ENCODE measurements around the gene STIL. TPM values are rescaled to one million over a fixed set of nuclear protein-coding genes. Genes with fewer than 3 reads are reported as not detected.

Gene STIL
- total and polyA plus RNA-seq, 2 of the 13 experiments (the other 11 are each of a cell fraction or from before 2014, with no cell fraction given): 13.7 to 18.6 TPM

GRCh38 chr1:47238935-47239592, 74.9 kb downstream of the STIL start:
- Histone ChIP-seq H2AFZ (ENCODE audit: low read length) (no peak overlapping the region), H3K4me1 (ENCODE audit: insufficient read depth, low read length) (peaks cover 27% of the 10 kb centered on the region), H3K9ac (ENCODE audit: insufficient read depth, low read depth, low read length) (no peak overlapping the region), H3K27ac (ENCODE audit: extremely low read length, insufficient read depth, low read length) (no peak overlapping the region), H3K4me3 (replicated peaks in 1 of 3; ENCODE audit: insufficient read depth in 1 of 3, low read depth in 2 of 3, low read length in 3 of 3) (no peak overlapping the region), H3K4me2 (ENCODE audit: low read depth, low read length) (no peak overlapping the region), H3K79me2 (ENCODE audit: insufficient read depth, low read length) (no peaks in the 10 kb centered on the region), H3K27me3 (ENCODE audit: control insufficient read depth in 1 of 2, insufficient read depth in 2 of 2, low read length in 2 of 2) (peaks cover 3 to 61% of the 10 kb centered on the region in 2 experiments), H3K9me3 (ENCODE audit: low read length) (no peaks in the 10 kb centered on the region), H4K20me1 (ENCODE audit: insufficient read depth, low read length) (no peaks in the 10 kb centered on the region), H3K36me3 (replicated peaks in 1 of 2; ENCODE audit: control insufficient read depth in 1 of 2, insufficient read depth in 2 of 2, low read length in 2 of 2) (no peaks in the 10 kb centered on the region)
- ChIA-PET POLR2A (no interaction called here), CTCF (ENCODE audit: low intra/inter-chr PET ratio, low total read pairs) (no interaction called here)
- WGBS (ENCODE audit: low lambda C conversion rate): 23% methylated on average over 5 of the region's 5 CpGs
- in situ Hi-C loops (cut with HindIII; ENCODE audit: extremely low pct_ligation_motif_present, low pct_unique_long_range_greater_than_20kb): no loop called here
- intact Hi-C loops (cut with micrococcal nuclease; ENCODE audit: unreplicated experiment): no loop called here
- no TSS peak for BruUV-seq (replicated peaks)
- FAIRE-seq: no peak
- TF ChIP-seq PLRG1 (conservative IDR thresholded peaks at IDR 0.05): no peak
- no peak for TF ChIP-seq SRF (IDR thresholded peaks at IDR 0.05; ENCODE audit: low read depth, low read length)
- no peak for TF ChIP-seq PHF20 (CRISPR knock-in tag; IDR thresholded peaks at IDR 0.05)
- no peak for TF ChIP-seq HHEX (CRISPR knock-in tag; IDR thresholded peaks at IDR 0.05)
- no peak for TF ChIP-seq YEATS4 (CRISPR knock-in tag; IDR thresholded peaks at IDR 0.05; ENCODE audit: borderline replicate concordance)
- TF ChIP-seq ZNF772 (CRISPR knock-in tag; IDR thresholded peaks at IDR 0.05): no peak
- TF ChIP-seq, protein P1, sequence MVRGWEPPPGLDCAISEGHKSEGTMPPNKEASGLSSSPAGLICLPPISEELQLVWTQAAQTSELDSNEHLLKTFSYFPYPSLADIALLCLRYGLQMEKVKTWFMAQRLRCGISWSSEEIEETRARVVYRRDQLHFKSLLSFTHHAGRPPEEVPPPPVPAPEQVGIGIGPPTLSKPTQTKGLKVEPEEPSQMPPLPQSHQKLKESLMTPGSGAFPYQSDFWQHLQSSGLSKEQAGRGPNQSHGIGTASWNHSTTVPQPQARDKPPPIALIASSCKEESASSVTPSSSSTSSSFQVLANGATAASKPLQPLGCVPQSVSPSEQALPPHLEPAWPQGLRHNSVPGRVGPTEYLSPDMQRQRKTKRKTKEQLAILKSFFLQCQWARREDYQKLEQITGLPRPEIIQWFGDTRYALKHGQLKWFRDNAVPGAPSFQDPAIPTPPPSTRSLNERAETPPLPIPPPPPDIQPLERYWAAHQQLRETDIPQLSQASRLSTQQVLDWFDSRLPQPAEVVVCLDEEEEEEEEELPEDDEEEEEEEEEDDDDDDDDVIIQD (CRISPR knock-in tag; IDR thresholded peaks at IDR 0.05; ENCODE audit: low read depth): no peak
- TF ChIP-seq ZNF607 (CRISPR knock-in tag; IDR thresholded peaks at IDR 0.05; ENCODE audit: borderline replicate concordance): no peak
- TF ChIP-seq, protein P2, sequence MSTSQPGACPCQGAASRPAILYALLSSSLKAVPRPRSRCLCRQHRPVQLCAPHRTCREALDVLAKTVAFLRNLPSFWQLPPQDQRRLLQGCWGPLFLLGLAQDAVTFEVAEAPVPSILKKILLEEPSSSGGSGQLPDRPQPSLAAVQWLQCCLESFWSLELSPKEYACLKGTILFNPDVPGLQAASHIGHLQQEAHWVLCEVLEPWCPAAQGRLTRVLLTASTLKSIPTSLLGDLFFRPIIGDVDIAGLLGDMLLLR (CRISPR knock-in tag; IDR thresholded peaks at IDR 0.05): no peak
- no peak for ATAC-seq
- no peak for DNase-seq (ENCODE audit: low spot score)

All from HepG2 (cell line).